ENCODE results near the gene PCED1B.
"Not testable (repeated sequence)": the region's sequence is repeated elsewhere in the genome, so short reads cannot be mapped to it uniquely, and the experiment has no call there.

GRCh38 chr12:47217595-47217869 is 138.1 kb downstream of the PCED1B start:
- not testable (repeated sequence) for TF ChIP-seq CTCF, POLR2A (IDR thresholded peaks at IDR 0.05)
